Osteoblast (primary cell): ENCODE data around the gene CTNNA2. TPM values are rescaled to one million over a fixed set of nuclear protein-coding genes. Genes with fewer than 3 reads are reported as not detected.

Experiments
- DNase-seq: peaks from one replicate; pipeline ENCODE4 v3.0.0; 2011; ENCODE audit warnings: low spot score, mixed read lengths; ENCODE audit not compliant: insufficient read length; ENCODE audit errors: missing footprints
- H2AFZ ChIP-seq: 2 replicates; pipeline ENCODE4 v1.6.0; 2011; ENCODE audit warnings: mild to moderate bottlenecking, low read length
- H3K27ac ChIP-seq: 2 replicates; pipeline ENCODE4 v1.5.1; 2011; ENCODE audit warnings: mild to moderate bottlenecking, low read depth, low read length, moderate library complexity
- H3K27me3 ChIP-seq: 2 replicates; pipeline ENCODE4 v1.6.0; 2012; ENCODE audit warnings: mild to moderate bottlenecking, control low read depth, inconsistent platforms, low read length, moderate library complexity; ENCODE audit not compliant: insufficient read depth
- H3K36me3 ChIP-seq: 2 replicates; pipeline ENCODE4 v1.5.1; 2011; ENCODE audit warnings: mild to moderate bottlenecking, low read length, control low read depth, moderate library complexity; ENCODE audit not compliant: insufficient read depth
- H3K4me1 ChIP-seq: 2 replicates; pipeline ENCODE4 v1.5.1; 2011; ENCODE audit warnings: mild to moderate bottlenecking, low read length, control low read depth, moderate library complexity; ENCODE audit not compliant: insufficient read depth
- H3K4me2 ChIP-seq: 2 replicates; pipeline ENCODE4 v1.6.0; 2011; ENCODE audit warnings: mild to moderate bottlenecking, low read length; ENCODE audit not compliant: insufficient read depth
- H3K4me3 ChIP-seq: fragments of 200-600 bp; sonication (generic); 3 replicates; pipeline ENCODE4 v1.5.1; 2012; ENCODE audit warnings: mild to moderate bottlenecking, low read length, inconsistent platforms; ENCODE audit not compliant: insufficient read depth
- H3K79me2 ChIP-seq: 2 replicates; pipeline ENCODE4 v1.6.0; 2012; ENCODE audit warnings: mild to moderate bottlenecking, low read length, control low read depth, inconsistent platforms; ENCODE audit not compliant: insufficient read depth
- H3K9me3 ChIP-seq: 2 replicates; pipeline ENCODE4 v1.5.1; 2011; ENCODE audit warnings: low read depth, low read length, control low read depth
- H4K20me1 ChIP-seq: 2 replicates; pipeline ENCODE4 v1.6.0; 2012; ENCODE audit warnings: mild to moderate bottlenecking, low read length, control low read depth; ENCODE audit not compliant: insufficient read depth
- total RNA-seq: library from RNA; depleted of rRNA; stranded (reverse); fragments of >200 nt; gene quantifications from 2 replicates; pipeline ENCODE4 v1.2.3, GENCODE V29; 2012
- TF ChIP-seq, protein P1 (sequence below): IDR thresholded peaks from 2 replicates; pipeline ENCODE4 v1.5.1; 2011; ENCODE audit warnings: mild to moderate bottlenecking, low read depth, low read length, moderate library complexity; ENCODE audit errors: extremely low read depth

The CTNNA2 gene
- total RNA-seq, 1 donor = not detected

DNA sequence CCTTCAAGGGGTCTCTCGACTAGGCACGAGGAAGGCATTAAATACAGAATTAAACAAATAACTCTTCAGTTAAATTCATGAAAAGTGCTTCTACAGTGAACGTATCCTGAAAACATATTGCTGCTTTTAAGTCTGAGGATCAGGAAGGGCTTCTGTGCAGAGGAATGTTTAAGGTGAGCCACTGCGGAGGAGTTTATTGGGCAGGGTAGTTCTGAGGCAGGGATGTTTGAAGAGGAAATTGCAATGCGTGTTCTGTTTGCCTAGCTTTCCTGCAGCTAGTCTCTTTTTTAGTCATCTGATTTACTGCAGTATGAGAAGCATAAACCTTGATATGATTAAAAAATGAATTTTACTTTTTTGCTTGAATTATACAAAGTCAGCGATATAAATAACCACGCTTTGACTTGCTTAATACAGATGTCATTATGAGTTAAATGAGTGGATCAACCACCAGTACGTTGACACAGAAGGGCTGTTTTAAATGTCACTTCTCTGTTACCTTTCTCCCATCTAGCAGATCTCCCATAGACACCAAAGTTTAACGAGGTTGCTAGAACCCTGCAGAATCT is 98.7 kb downstream of the CTNNA2 start:
- Histone ChIP-seq H3K36me3 (no peaks in the 10 kb centered on the region), H3K27me3 (no peaks in the 10 kb centered on the region), H4K20me1 (no peaks in the 10 kb centered on the region), H3K79me2 (no peaks in the 10 kb centered on the region), H3K9me3 (no peaks in the 10 kb centered on the region), H2AFZ (no peak overlapping the region), H3K4me2 (no peak overlapping the region), H3K4me3 (no peak overlapping the region), H3K4me1 (no peaks in the 10 kb centered on the region), H3K27ac (no peak overlapping the region)
- TF ChIP-seq, protein P1, sequence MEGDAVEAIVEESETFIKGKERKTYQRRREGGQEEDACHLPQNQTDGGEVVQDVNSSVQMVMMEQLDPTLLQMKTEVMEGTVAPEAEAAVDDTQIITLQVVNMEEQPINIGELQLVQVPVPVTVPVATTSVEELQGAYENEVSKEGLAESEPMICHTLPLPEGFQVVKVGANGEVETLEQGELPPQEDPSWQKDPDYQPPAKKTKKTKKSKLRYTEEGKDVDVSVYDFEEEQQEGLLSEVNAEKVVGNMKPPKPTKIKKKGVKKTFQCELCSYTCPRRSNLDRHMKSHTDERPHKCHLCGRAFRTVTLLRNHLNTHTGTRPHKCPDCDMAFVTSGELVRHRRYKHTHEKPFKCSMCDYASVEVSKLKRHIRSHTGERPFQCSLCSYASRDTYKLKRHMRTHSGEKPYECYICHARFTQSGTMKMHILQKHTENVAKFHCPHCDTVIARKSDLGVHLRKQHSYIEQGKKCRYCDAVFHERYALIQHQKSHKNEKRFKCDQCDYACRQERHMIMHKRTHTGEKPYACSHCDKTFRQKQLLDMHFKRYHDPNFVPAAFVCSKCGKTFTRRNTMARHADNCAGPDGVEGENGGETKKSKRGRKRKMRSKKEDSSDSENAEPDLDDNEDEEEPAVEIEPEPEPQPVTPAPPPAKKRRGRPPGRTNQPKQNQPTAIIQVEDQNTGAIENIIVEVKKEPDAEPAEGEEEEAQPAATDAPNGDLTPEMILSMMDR = no peak
- DNase-seq = no peak

DNA sequence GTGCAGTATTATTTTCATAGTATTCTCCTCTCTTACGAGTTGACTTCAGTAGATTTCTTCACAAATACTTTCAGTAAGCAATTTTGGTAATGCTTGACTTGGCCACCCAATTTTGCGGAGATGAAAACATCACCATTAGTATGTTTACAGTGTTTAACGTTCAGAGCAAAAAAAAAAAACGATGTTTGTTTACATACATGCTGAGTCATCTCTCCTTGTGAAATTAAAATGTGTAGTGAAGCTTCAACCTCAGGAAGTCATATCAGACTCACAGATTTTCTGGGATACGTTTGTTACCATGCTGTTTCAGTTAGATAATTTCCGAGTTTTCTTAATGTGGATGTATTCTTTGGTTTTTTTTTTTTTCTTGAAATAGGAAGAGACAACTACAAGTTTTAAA is 100.1 kb downstream of the CTNNA2 start:
- Histone ChIP-seq H3K79me2 (no peaks in the 10 kb centered on the region), H3K4me3 (no peak overlapping the region), H3K4me2 (no peak overlapping the region), H3K4me1 (no peaks in the 10 kb centered on the region), H2AFZ (no peak overlapping the region), H3K27ac (no peak overlapping the region), H3K27me3 (no peaks in the 10 kb centered on the region), H4K20me1 (no peaks in the 10 kb centered on the region), H3K9me3 (no peaks in the 10 kb centered on the region), H3K36me3 (no peaks in the 10 kb centered on the region)
- DNase-seq = no peak
- TF ChIP-seq, protein P1 = no peak

DNA sequence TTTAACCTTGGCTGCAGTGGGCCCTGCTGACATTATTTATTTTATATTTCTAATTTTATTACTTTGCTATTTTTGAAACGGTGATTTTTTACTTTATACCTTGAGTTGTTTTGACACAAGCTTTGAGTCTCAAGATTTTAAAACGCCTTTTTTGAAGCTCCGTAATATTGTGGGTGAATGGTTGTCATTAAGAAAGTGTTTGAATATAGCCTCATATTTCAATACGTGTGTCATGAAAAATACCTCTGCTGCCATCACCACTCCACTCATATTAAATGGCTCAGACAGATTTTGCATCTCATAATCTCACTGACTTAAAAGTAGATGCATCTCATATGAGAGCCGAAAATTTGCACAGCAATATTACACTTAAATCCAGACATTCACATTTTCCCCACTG is 106.6 kb downstream of the CTNNA2 start:
- TF ChIP-seq, protein P1 = no peak
- no peak for DNase-seq
- no peaks in the 10 kb centered on the region for H3K79me2 ChIP-seq
- no peaks in the 10 kb centered on the region for H3K36me3 ChIP-seq
- no peaks in the 10 kb centered on the region for H3K9me3 ChIP-seq
- H2AFZ ChIP-seq = no peak overlapping the region
- no peak overlapping the region for H3K27ac ChIP-seq
- no peak overlapping the region for H3K4me3 ChIP-seq
- H3K4me2 ChIP-seq = no peak overlapping the region
- H3K4me1 ChIP-seq = peaks cover 14% of the 10 kb centered on the region
- no peaks in the 10 kb centered on the region for H3K27me3 ChIP-seq
- H4K20me1 ChIP-seq = no peaks in the 10 kb centered on the region

DNA sequence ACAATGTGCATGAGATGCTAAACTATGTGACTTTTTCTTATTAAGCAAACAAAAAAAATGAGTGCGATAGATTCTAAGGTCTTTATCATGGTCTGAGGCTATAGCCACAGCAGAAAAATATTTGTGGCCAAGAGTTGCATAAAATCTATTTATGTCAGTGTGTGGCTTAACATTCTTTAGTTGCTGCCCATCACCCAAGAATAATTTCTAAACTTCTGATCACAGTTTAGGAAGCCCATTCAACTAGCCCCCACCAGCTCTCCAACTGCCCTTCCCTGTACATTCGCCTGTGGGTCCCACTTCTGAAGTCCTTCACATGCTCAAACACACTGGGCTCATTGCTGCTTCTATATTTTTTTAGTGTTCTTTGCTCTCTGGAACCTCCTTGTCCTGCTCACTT is 107.1 kb downstream of the CTNNA2 start:
- no peaks in the 10 kb centered on the region for H3K27me3 ChIP-seq
- no peaks in the 10 kb centered on the region for H4K20me1 ChIP-seq
- H3K36me3 ChIP-seq = no peaks in the 10 kb centered on the region
- H3K4me3 ChIP-seq = no peak overlapping the region
- TF ChIP-seq, protein P1 = no peak
- no peaks in the 10 kb centered on the region for H3K79me2 ChIP-seq
- no peak for DNase-seq
- H2AFZ ChIP-seq = no peak overlapping the region
- H3K4me2 ChIP-seq = peak overlapping the region; percentile 15
- H3K27ac ChIP-seq = no peak overlapping the region
- H3K9me3 ChIP-seq = no peaks in the 10 kb centered on the region
- peaks cover 14% of the 10 kb centered on the region for H3K4me1 ChIP-seq
